Stimulated activated naive CD4-positive, alpha-beta T cell treated with Interleukin-2 at 50 U/mL for 16 hours (primary cell): ENCODE results near the gene R3HCC1L.
"Not testable (repeated sequence)": the region's sequence is repeated elsewhere in the genome, so short reads cannot be mapped to it uniquely, and the experiment has no call there.

ENCODE experiments used
- DNase-seq: peaks from one replicate; lab custom pipeline; 2025; lab: John Stamatoyannopoulos, UW

The R3HCC1L gene

DNA sequence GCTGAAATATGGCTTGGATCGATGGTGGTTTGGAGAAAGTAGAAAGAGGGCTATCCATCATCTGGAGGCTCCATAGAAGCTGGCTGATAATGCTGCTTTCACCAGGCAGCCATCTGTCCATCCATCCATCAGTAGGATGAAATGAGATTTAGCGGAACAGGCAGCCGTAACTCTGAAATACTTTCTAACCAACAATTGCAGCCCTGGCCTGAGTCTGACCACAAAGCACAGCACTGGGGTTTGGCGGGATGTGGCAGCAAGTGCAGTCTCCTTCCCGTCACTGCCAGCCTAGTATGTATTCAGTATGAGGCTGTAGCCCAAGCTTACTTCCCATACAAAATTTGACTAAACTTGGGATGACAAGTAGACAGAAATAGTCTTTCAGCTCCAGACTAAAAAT lies 38.0 kb downstream of the R3HCC1L start:
- no peak for DNase-seq

DNA sequence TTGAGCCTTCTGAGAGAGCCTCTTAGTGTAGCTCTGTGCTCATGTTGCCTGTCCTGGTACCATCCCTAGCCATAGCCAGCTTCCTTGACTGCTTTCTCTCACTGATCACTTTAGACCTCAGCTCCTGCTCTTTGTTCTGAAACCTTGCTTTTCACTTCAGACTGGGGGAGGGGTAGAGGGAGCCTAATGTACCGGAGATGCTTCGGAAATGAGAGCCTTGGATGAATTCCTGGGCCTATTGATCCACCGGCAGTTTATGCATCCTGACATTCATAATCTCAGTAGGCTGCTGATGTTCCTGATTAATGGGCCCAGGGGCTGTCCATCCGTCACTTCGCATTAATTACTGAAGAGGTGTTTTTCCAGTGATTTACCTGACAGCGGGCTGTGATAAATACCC lies 38.8 kb downstream of the R3HCC1L start:
- DNase-seq = no peak

GRCh38 chr10:98182351-98182915 lies 48.0 kb downstream of the R3HCC1L start:
- not testable (repeated sequence) for DNase-seq

DNA sequence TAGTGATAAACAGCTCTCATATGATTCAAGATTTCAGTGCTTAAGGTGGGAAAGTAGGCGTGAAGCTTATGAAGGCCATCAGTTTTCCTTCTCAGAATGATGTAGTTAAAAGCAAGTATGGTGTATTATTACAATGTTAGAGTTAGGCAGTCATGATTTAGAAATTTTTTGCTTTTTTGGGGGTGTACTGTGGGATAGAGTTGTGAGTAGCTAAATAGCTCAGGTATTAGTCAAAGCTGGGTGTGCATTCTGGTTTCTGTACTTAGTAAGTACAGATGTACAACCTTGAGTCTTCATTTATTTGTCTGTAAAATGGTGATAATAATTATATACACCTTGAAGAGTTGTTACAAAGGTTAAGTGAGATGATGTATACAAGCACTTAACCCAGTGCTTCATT lies 52.2 kb downstream of the R3HCC1L start:
- no peak for DNase-seq

DNA sequence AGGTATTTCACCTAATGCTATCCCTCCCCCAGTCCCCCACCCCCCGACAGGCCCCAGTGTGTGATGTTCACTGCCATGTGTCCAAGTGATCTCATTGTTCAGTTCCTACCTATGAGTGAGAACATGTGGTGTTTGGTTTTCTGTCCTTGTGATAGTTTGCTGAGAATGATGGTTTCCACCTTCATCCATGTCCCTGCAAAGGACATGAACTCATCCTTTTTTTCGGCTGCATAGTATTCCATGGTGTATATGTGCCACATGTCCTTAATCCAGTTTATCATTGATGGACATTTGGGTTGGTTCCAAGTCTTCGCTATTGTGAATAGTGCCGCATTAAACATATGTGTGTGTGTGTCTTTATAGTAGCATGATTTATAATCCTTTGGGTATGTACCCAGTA lies 56.3 kb downstream of the R3HCC1L start:
- DNase-seq = not testable (repeated sequence)

DNA sequence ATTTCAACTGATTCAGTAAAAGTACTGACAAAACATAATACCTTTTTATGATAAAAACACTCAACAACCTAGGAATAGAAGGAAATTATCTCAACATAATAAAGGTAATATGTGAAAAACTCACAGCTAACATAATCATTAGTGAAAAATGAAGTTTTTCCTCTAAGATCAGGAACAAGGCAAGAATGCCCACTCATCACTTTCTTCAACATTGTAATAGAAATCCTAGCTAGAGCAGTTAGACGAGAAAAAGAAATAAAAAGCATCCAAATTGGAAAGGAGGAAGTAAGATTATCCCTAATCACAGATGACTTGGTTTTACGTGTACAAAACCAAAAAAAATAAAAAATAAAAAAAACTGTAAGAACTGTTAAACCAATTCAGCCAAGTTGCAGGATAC lies 58.6 kb downstream of the R3HCC1L start:
- no peak for DNase-seq

DNA sequence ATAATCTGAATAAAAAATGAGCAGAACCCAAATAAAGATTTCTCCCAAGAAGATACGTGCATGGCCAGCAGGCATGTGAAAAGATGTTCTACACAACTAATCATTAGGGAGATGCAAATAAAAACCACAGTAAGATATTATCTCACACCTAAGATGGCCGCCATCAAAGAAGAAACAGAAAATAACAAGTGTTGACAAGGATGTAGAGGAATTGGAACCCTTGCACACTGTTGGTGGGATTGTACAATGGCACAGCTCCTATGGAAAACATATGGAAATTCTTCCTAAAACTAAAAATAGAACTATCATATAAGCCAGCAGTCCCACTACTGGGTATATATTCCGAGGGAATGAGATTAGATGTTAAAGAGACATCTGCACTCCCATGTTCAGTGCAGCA lies 60.2 kb downstream of the R3HCC1L start:
- DNase-seq = no peak

DNA sequence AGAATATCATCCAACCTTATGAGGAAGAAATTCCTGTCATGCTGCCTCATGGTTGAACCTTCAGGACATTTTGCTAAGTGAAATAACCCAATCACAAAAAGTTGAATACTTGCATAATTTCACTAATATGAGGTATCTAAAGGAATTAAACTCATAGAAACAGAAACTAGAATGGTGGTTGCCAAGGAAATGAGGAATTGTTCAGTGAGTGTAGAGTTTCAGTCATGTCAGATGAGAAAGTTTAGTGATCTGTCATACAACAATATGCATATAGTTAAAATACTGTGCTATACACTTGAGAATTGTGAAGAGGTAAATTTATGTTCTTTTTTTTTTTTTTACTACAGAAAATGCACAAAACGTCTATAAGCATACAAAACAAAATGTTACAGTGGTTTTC lies 60.7 kb downstream of the R3HCC1L start:
- DNase-seq = no peak

GRCh38 chr10:98196985-98197384 lies 62.5 kb downstream of the R3HCC1L start:
- no peak for DNase-seq

DNA sequence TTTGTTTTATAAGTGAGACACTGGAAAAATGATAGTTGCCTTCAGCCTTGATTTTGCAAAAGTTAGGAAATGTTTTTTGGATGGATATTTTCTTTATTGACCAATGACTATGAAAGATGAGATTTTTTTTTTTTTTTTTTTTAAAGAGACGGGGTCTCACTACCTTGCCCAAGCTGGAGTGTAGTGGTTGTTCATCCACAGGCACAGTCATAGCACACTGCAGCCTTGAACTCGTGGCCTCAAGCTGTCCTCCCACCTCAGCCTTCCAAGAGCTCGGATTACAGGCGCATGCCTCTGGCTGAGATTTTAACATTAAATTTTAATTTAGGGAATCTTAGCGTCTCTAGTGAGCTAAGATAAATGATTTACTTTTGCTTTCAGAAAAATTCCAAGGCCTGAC lies 67.3 kb downstream of the R3HCC1L start:
- no peak for DNase-seq

- DNase-seq = no peak
Observed at GRCh38 chr10:98202378-98202777, 67.9 kb downstream of the R3HCC1L start.

GRCh38 chr10:98205351-98205750 lies 70.9 kb downstream of the R3HCC1L start:
- no peak for DNase-seq

- no peak for DNase-seq
Observed at GRCh38 chr10:98208925-98209324, 74.5 kb downstream of the R3HCC1L start.

DNA sequence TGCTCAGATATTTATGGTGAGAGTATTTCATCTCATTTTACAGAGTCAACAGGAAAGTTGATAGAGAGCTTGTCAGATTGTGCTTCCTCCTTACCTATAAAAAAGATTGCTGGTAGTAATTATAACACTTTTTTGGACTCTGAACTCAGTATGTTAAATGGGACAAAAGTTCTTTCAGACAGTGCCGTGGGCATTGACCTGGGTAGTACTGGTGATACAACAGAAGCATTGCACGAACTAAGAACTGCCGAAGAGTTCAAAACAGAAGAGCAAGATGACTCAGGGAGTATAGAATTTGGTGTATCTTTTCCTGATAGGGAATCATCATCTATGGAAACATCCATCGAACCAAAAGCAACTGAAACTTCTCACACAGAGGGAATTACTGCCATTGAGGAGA lies 75.0 kb downstream of the R3HCC1L start:
- no peak for DNase-seq

DNA sequence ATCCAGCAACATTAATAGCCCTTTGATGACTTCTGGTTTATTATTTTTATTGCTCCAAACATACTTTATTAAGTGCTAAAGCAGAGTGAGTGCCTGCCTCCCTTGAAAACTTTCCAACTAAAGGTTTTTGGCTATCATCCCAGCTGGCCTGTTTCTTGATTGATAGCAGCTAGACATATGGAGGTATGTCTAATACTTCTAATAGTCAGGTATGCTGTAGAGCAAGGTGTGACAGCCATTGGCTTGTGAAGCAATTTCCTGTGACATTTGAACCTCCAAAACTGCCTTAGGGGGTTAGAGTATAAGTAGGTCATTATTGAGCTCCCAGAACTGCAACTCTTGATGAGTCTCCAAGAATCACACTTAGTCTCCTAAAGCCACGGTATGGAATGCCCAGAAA lies 77.7 kb downstream of the R3HCC1L start:
- no peak for DNase-seq

DNA sequence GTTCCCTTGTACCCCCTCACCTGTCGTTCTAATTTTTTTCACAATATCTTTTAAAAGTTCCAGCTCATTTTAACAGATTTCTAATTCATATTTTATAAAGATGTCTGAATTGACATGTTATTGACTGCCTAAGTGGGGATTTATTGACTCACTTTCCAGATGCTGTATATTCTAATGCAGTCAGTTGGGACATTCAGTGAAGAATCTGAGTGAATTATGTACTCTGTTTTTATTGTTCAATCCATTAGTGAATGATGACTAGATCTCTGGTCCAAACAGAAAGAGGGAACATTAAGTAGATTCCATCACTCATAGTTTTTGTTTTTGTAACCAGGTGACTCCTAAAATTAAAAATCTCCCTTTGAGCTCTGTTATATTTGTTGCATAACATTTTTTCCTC lies 79.3 kb downstream of the R3HCC1L start:
- no peak for DNase-seq

GRCh38 chr10:98215373-98215772 lies 80.9 kb downstream of the R3HCC1L start:
- DNase-seq = no peak

DNA sequence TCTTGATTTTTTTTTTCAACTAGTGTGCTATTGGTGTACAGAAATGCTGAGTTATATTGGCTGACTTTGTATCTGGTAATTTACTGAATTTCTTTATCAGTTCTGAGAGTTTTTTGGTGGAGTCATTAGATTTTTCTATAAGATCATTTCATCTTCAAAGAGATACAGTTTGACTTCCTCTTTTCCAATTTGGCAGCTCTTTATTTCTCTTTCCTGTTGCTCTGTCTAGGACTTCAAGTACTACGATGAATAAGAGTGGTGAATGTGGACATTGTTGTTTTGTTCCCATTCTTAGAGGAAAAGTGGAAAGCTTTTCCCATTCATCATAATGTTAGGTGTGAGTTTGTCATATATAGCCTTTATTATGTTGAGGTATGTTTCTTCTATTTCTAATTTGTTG lies 83.3 kb downstream of the R3HCC1L start:
- DNase-seq = no peak

GRCh38 chr10:98223874-98224273 lies 89.4 kb downstream of the R3HCC1L start:
- no peak for DNase-seq

DNA sequence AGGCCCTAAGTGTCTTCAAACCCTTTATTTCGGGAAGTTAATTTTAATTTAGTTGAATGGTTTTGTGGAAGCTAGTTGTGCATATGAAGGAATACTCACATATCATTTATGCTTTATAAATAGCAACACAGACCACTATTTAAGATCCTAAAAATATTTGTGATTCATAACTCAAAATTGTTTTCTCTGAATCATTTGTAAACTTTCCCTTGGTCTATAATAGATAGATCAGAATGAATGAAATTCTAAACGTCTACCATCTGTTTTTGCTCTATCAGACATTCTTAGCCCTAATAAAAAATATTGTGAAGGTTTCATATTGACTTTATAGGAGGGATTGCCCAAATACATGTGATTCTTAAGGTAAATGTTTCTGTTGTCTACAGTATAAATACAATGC lies 90.1 kb downstream of the R3HCC1L start:
- DNase-seq = no peak

DNA sequence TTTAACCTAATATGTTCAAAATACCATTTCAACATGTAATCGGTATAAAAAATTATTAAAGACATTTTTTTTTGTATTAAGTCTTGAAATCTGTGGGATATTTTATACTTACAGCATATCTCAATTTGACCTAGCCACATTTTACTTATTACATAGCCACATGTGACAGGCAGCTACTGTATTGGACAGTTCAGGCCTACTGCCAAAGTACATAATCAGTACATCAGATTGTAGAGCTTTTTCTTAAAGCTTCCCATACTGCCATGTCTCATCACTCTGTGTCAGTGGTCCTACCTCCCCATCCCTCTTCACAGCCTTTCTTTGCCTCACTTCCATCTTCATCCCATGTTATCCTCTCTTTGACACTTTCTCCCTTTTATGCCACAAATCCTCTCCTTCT lies 90.5 kb downstream of the R3HCC1L start:
- no peak for DNase-seq

- no peak for DNase-seq
Observed at GRCh38 chr10:98226508-98227144, 92.2 kb downstream of the R3HCC1L start.

DNA sequence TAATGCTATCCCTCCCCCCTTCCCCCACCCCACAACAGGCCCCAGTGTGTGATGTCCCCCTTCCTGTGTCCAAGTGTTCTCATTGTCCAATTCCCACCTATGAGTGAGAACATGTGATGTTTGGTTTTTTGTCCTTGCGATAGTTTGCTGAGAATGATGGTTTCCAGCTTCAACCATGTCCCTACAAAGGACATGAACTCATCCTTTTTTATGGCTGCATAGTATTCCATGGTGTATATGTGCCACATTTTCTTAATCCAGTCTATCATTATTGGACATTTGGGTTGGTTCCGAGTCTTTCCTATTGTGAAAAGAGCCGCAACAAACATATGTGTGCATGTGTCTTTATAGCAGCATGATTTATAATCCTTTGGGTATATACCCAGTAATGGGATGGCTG lies 93.3 kb downstream of the R3HCC1L start:
- DNase-seq = not testable (repeated sequence)

DNA sequence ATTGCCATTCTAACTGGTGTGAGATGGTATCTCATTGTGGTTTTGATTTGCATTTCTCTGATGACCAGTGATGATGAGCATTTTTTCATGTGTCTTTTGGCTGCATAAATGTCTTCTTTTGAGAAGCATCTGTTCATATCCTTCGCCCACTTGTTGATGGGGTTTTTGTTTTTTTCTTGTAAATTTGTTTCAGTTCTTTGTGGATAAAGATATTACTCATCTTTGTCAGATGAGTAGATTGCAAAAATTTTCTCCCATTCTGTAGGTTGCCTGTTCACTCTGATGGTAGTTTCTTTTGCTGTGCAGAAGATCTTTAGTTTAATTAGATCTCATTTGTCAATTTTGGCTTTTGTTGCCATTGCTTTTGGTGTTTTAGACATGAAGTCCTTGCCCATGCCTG lies 93.8 kb downstream of the R3HCC1L start:
- not testable (repeated sequence) for DNase-seq
